Brain microvascular endothelial cell (primary cell): ENCODE measurements around the gene OXTR.

Experiments used
- DNase-seq: peaks from one replicate; pipeline ENCODE4 v3.0.0-alpha.2; 2020
- H3K27ac ChIP-seq: fragments of 250-450 bp; sonication (Bioruptor Pico); 2 replicates; pipeline ENCODE4 v1.5.1; 2020; ENCODE audit warnings: mild to moderate bottlenecking, moderate library complexity
- H3K27me3 ChIP-seq: fragments of 250-450 bp; sonication (Bioruptor Pico); replicated peaks from 2 replicates; pipeline ENCODE4 v1.5.1; 2020; ENCODE audit warnings: mild to moderate bottlenecking
- H3K36me3 ChIP-seq: fragments of 250-450 bp; sonication (Bioruptor Pico); replicated peaks from 2 replicates; pipeline ENCODE4 v1.5.1; 2020; ENCODE audit warnings: mild to moderate bottlenecking
- H3K4me3 ChIP-seq: 2 replicates; pipeline ENCODE4 v1.5.1; 2011; ENCODE audit warnings: low read depth, mild to moderate bottlenecking, control low read depth, low read length, moderate library complexity
- in situ Hi-C: cut with HindIII; loops from 2 replicates; pipeline ENCODE4 v1.10.0; 2017; ENCODE audit warnings: low sequenced_read_pairs, low pct_ligation_motif_present
- TF ChIP-seq, protein P1 (sequence below): IDR thresholded peaks from 2 replicates; pipeline ENCODE4 v1.5.1; 2011; ENCODE audit warnings: low read depth, mild to moderate bottlenecking, moderate library complexity, low read length, control low read depth, inconsistent platforms; ENCODE audit errors: missing control alignments

Gene OXTR

DNA sequence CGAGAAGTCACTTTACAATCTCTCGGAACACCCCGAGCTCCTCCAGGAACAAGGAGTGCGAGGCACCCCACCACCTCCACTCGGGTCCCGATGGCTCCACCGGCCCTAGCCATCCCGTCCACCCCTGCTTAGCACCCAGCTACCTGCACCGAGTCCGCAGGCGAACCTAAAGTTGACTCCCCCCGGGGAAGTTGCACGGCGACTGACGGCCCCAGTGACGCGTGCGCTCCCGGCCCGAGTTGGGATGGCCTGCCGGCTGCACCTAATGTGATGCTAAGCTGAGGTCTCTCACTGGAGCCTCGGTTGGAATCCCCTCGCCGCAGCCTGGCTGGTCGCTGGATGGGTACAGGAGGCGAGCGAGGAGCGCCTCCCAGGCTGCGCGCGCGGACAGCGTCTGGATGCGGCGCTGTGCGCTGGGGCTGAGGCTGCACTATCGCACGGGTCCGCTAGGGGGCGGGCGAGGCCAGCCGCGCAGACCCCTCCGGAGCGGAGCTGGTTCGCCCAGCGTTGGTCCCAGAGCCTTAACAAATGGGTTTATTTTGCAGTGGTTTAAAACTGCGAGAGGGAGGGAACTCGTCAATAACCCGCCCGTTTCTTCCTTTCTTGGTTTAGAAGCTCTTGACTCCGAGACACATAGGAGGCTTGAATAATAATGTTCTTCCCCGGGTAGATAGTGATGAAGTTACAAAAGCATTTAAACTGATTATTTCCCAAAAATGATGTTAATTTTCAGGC is at the start of gene OXTR:
Gene OXTR (minus strand): TSS at position 526 of the 735 bp plus-strand sequence. CDS start 1,426 bp downstream, outside the sequence.
- no peaks in the 10 kb centered on the region for H3K36me3 ChIP-seq
- H3K27ac ChIP-seq = peak within 1 kb of the TSS; percentile 43
- no peaks in the 10 kb centered on the region for H3K27me3 ChIP-seq
- peak; percentile 79 for DNase-seq
- in situ Hi-C loops = no loop called here
- H3K4me3 ChIP-seq = peak within 1 kb of the TSS; percentile 60
- TF ChIP-seq, protein P1, sequence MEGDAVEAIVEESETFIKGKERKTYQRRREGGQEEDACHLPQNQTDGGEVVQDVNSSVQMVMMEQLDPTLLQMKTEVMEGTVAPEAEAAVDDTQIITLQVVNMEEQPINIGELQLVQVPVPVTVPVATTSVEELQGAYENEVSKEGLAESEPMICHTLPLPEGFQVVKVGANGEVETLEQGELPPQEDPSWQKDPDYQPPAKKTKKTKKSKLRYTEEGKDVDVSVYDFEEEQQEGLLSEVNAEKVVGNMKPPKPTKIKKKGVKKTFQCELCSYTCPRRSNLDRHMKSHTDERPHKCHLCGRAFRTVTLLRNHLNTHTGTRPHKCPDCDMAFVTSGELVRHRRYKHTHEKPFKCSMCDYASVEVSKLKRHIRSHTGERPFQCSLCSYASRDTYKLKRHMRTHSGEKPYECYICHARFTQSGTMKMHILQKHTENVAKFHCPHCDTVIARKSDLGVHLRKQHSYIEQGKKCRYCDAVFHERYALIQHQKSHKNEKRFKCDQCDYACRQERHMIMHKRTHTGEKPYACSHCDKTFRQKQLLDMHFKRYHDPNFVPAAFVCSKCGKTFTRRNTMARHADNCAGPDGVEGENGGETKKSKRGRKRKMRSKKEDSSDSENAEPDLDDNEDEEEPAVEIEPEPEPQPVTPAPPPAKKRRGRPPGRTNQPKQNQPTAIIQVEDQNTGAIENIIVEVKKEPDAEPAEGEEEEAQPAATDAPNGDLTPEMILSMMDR = peak; percentile 92

DNA sequence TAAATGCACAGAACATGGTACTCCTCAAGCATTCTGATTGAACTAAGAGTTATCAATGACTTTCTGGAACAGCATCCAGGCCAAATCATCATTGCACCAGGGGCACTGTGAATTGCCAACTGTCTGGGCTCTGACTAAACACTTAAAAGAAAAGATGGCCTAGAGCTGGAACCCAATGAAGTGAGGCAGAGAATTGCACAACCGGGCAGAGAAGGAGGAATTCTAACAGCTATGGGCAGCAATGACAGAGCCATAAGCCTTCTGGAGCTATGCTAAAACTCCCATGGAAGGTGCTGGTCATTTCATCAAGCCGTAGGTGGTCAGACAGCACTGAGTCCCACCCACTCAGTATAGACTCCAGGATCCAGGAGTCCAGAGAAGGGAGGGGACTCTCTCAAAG is 48.1 kb upstream of the OXTR start:
- in situ Hi-C loops = no loop called here
- TF ChIP-seq, protein P1 = no peak
- H3K27me3 ChIP-seq = no peaks in the 10 kb centered on the region
- no peaks in the 10 kb centered on the region for H3K36me3 ChIP-seq
- no peak overlapping the region for H3K4me3 ChIP-seq
- DNase-seq = no peak
- H3K27ac ChIP-seq = no peak overlapping the region

DNA sequence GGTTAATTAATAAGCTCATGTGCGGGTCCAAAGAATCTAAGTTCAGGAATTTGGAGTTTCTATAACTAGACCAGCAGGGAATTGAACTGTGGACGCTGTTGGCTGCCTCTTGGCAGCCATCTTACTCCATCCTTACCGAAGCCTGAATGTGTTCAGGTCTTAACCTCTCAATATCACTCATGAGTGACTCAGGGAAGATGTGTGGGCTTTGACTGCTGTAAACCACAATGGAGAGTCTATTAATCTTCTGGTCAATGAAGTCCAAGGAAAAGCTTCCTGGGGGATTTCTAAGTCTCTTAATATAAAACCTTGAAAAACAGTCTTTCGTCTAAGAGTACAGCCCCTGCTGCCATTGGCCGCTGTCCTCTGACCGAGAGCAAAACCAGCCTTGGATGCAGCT is 46.7 kb upstream of the OXTR start:
- H3K4me3 ChIP-seq = no peak overlapping the region
- no peak for DNase-seq
- H3K36me3 ChIP-seq = no peaks in the 10 kb centered on the region
- no peak overlapping the region for H3K27ac ChIP-seq
- TF ChIP-seq, protein P1 = no peak
- H3K27me3 ChIP-seq = no peaks in the 10 kb centered on the region
- in situ Hi-C loops = no loop called here

DNA sequence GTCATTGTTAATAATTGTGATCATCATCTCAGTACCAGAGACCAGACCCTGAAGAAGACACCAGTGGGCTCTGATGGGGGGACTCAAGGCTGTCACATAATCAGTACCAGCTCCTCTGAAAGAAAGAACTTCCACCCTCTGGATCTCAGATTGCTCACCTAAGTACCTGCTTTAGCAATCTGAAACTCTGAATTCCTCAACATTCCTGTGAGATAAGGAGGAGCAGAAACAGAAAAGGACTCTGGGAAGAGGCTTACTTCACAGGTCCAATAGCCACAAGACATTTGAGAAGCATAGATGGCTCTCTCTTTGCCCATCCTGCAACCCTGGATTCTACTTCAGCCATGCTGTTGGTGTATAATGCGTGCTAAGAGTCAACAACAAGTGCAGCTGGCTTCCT is 44.0 kb upstream of the OXTR start:
- no peaks in the 10 kb centered on the region for H3K27me3 ChIP-seq
- DNase-seq = no peak
- TF ChIP-seq, protein P1 = no peak
- no peak overlapping the region for H3K4me3 ChIP-seq
- in situ Hi-C loops = no loop called here
- H3K27ac ChIP-seq = no peak overlapping the region
- no peaks in the 10 kb centered on the region for H3K36me3 ChIP-seq

DNA sequence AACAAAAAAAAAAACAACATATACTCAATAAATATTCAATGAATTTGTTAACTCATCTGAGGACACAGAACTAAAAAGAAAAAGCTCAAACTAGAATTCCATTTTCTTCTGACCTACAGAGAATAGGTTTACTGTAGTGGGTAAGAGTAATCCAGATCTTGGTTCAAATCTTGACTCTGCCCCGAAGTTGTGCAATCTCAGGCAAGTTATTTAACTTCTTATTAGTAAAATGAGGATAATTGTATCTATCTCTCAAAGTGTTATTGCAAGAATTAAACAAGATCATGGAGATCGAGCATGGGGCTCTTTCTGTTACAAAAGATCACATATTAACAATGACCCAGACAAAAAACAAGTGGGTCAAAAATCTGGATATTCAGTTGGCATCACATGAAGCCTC is 41.1 kb upstream of the OXTR start:
- in situ Hi-C loops = no loop called here
- H3K36me3 ChIP-seq = no peaks in the 10 kb centered on the region
- no peak for DNase-seq
- TF ChIP-seq, protein P1 = no peak
- no peak overlapping the region for H3K27ac ChIP-seq
- H3K27me3 ChIP-seq = no peaks in the 10 kb centered on the region
- H3K4me3 ChIP-seq = no peak overlapping the region

DNA sequence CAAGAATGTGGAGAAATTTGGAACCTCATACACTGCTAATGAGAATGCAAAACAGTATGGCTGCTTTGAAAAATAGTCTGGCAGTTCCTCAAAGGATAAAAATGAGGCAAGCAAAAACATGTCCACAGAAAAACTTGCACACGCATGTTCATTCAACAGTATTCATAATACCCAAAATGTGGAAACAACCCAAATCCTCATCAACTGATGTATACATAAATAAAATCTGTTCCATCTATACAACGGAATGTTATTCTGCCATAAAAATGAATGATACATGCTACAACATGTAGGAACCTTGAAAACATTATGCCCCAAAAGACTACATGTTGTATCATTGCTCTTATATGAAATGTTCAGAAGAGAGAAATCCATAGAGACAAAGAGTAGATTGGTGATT is 36.4 kb upstream of the OXTR start:
- no peaks in the 10 kb centered on the region for H3K36me3 ChIP-seq
- no peak overlapping the region for H3K4me3 ChIP-seq
- DNase-seq = no peak
- H3K27me3 ChIP-seq = no peaks in the 10 kb centered on the region
- in situ Hi-C loops = no loop called here
- TF ChIP-seq, protein P1 = no peak
- H3K27ac ChIP-seq = no peak overlapping the region
